IMR-90 (cell line): Measurements from ENCODE around the gene ATP1A2. TPM values are rescaled to one million over a fixed set of nuclear protein-coding genes. Genes with fewer than 3 reads are reported as not detected.

Experiments
- ATAC-seq: fragments of 200-7000 bp; cut with Tn5 transposase; 2 replicates; pipeline ENCODE4 v1.9.1; 2020; ENCODE audit warnings: low read depth, mild to moderate bottlenecking, moderate library complexity
- BruUV-seq: library from RNA; stranded (reverse); fragments of 400-500 nt; replicated peaks from 2 replicates; lab custom pipeline; 2021; lab: Mats Ljungman, UMichigan
- CTCF ChIA-PET: fragments of 300-600 bp; formaldehyde crosslinking; extraction: SDS; loops from one replicate; lab custom pipeline; 2021; ENCODE audit warnings: antibody characterized with exemption; lab: Yijun Ruan, JAX
- POLR2A ChIA-PET: fragments of 300-600 bp; sonication (Branson Sonifier 250); formaldehyde crosslinking; loops from one replicate; lab custom pipeline; 2022; ENCODE audit warnings: antibody characterized with exemption; ENCODE audit not compliant: unreplicated experiment; lab: Charles Lee
- DNase-seq: peaks from one replicate; pipeline ENCODE4 v3.0.0; 2013
- H2AFZ ChIP-seq: replicated peaks from 2 replicates; pipeline ENCODE3; 2013; ENCODE audit warnings: low read length, mild to moderate bottlenecking; ENCODE audit not compliant: poor library complexity
- H2AK5ac ChIP-seq: 2 replicates; pipeline ENCODE4 v1.6.1; 2013; ENCODE audit warnings: low read depth, low read length, inconsistent platforms
- H2AK9ac ChIP-seq: replicated peaks from 2 replicates; pipeline ENCODE3; 2013; ENCODE audit warnings: mild to moderate bottlenecking, low read depth, low read length, moderate library complexity; ENCODE audit not compliant: poor library complexity
- H2BK120ac ChIP-seq: 2 replicates; pipeline ENCODE4 v1.6.1; 2013; ENCODE audit warnings: low read depth, low read length, inconsistent platforms
- H2BK15ac ChIP-seq: 3 replicates; pipeline ENCODE4 v1.6.1; 2013; ENCODE audit warnings: low read depth, low read length, inconsistent platforms
- H2BK20ac ChIP-seq: 2 replicates; pipeline ENCODE4 v1.6.1; 2013; ENCODE audit warnings: low read depth, mild to moderate bottlenecking, inconsistent platforms, low read length, moderate library complexity
- H2BK5ac ChIP-seq: 2 replicates; pipeline ENCODE4 v1.6.1; 2013; ENCODE audit warnings: mild to moderate bottlenecking, low read depth, low read length, inconsistent platforms; ENCODE audit not compliant: poor library complexity, severe bottlenecking
- H3K14ac ChIP-seq: replicated peaks from 2 replicates; pipeline ENCODE4 v1.6.1; 2013; ENCODE audit warnings: low read depth, low read length, inconsistent platforms
- H3K18ac ChIP-seq: 2 replicates; pipeline ENCODE4 v1.6.1; 2013; ENCODE audit warnings: low read depth, low read length, control low read depth
- H3K23ac ChIP-seq: 2 replicates; pipeline ENCODE4 v1.6.1; 2013; ENCODE audit warnings: low read depth, low read length, inconsistent platforms
- H3K27ac ChIP-seq: 2 replicates; pipeline ENCODE4 v1.5.1; 2013; ENCODE audit warnings: mild to moderate bottlenecking, control low read depth, low read length; ENCODE audit not compliant: insufficient read depth
- H3K27me3 ChIP-seq: 2 replicates; pipeline ENCODE4 v1.6.1; 2013; ENCODE audit warnings: low read length; ENCODE audit not compliant: control insufficient read depth, insufficient read depth
- H3K36me3 ChIP-seq: 2 replicates; pipeline ENCODE4 v1.6.1; 2013; ENCODE audit warnings: low read length, mixed read lengths; ENCODE audit not compliant: control insufficient read depth, insufficient read depth
- H3K4ac ChIP-seq: 2 replicates; pipeline ENCODE4 v1.6.1; 2013; ENCODE audit warnings: low read depth, low read length, inconsistent platforms
- H3K4me1 ChIP-seq: 2 replicates; pipeline ENCODE4 v1.6.1; 2013; ENCODE audit warnings: low read length, mixed read lengths; ENCODE audit not compliant: control insufficient read depth, insufficient read depth
- H3K4me2 ChIP-seq: 2 replicates; pipeline ENCODE4 v1.6.1; 2013; ENCODE audit warnings: low read depth, mild to moderate bottlenecking, control low read depth, low read length, moderate library complexity
- H3K4me3 ChIP-seq: 2 replicates; pipeline ENCODE4 v1.5.1; 2013; ENCODE audit warnings: low read depth, mild to moderate bottlenecking, control low read depth, low read length, moderate library complexity; ENCODE audit not compliant: insufficient read depth
- H3K56ac ChIP-seq: 2 replicates; pipeline ENCODE4 v1.6.1; 2013; ENCODE audit warnings: low read length, inconsistent platforms; ENCODE audit not compliant: insufficient read depth; ENCODE audit errors: extremely low read depth
- H3K79me1 ChIP-seq, 2 experiments: 2 replicates each; pipeline ENCODE4 v1.6.1; 2013; ENCODE audit warnings: low read length in 2 of 2, inconsistent platforms in 1 of 2, low read depth in 1 of 2
- H3K9ac ChIP-seq: 2 replicates; pipeline ENCODE4 v1.6.1; 2013; ENCODE audit warnings: low read depth, low read length, control low read depth
- H3K9me1 ChIP-seq: 2 replicates; pipeline ENCODE4 v1.6.1; 2013; ENCODE audit warnings: low read length, inconsistent platforms; ENCODE audit not compliant: insufficient read depth
- H3K9me3 ChIP-seq: 2 replicates; pipeline ENCODE4 v1.6.1; 2013; ENCODE audit warnings: low read length; ENCODE audit not compliant: control insufficient read depth, insufficient read depth
- H4K20me1 ChIP-seq: 2 replicates; pipeline ENCODE4 v1.6.1; 2013; ENCODE audit warnings: low read length, inconsistent platforms; ENCODE audit not compliant: insufficient read depth
- H4K5ac ChIP-seq: 2 replicates; pipeline ENCODE4 v1.6.1; 2013; ENCODE audit warnings: mild to moderate bottlenecking, low read depth, low read length, control low read depth
- H4K8ac ChIP-seq, 2 experiments: 2 replicates each; pipeline ENCODE4 v1.6.1; 2013; ENCODE audit warnings: low read depth in 2 of 2, low read length in 2 of 2, control low read depth in 1 of 2, inconsistent platforms in 1 of 2
- H4K91ac ChIP-seq: 2 replicates; pipeline ENCODE4 v1.6.1; 2013; ENCODE audit warnings: low read depth, low read length, inconsistent platforms; ENCODE audit not compliant: insufficient read depth
- BHLHE40 ChIP-seq: fragments of 150-350 bp; IDR thresholded peaks from 2 replicates; pipeline ENCODE4 v1.6.1; 2016; ENCODE audit warnings: mild to moderate bottlenecking, low read depth, low read length
- CEBPB ChIP-seq: IDR thresholded peaks from 2 replicates; pipeline ENCODE4 v1.6.1; 2012; ENCODE audit warnings: low read depth, low read length, improper control_type of control experiment
- CHD1 ChIP-seq: IDR thresholded peaks from 2 replicates; pipeline ENCODE4 v1.6.1; 2012; ENCODE audit warnings: low read depth, low read length, improper control_type of control experiment
- FOS ChIP-seq: fragments of 150-350 bp; IDR thresholded peaks from 2 replicates; pipeline ENCODE4 v1.6.1; 2016; ENCODE audit warnings: low read depth, low read length
- MAFK ChIP-seq: IDR thresholded peaks from 2 replicates; pipeline ENCODE4 v1.6.1; 2012; ENCODE audit warnings: low read depth, low read length, improper control_type of control experiment
- MAZ ChIP-seq: IDR thresholded peaks from 2 replicates; pipeline ENCODE4 v1.6.1; 2012; ENCODE audit warnings: low read depth, mild to moderate bottlenecking, low read length, improper control_type of control experiment, moderate library complexity, borderline replicate concordance
- MXI1 ChIP-seq: IDR thresholded peaks from 2 replicates; pipeline ENCODE4 v1.6.1; 2012; ENCODE audit warnings: low read depth, mild to moderate bottlenecking, low read length, moderate library complexity, borderline replicate concordance
- NFE2L2 ChIP-seq: fragments of 150-350 bp; IDR thresholded peaks from 2 replicates; pipeline ENCODE4 v1.6.1; 2016; ENCODE audit warnings: low read depth, mild to moderate bottlenecking, low read length
- POLR2A ChIP-seq: IDR thresholded peaks from 2 replicates; pipeline ENCODE4 v1.6.1; 2012; ENCODE audit warnings: mild to moderate bottlenecking, low read depth, low read length
- RAD21 ChIP-seq: IDR thresholded peaks from 2 replicates; pipeline ENCODE4 v1.6.1; 2012; ENCODE audit warnings: low read length, improper control_type of control experiment
- RCOR1 ChIP-seq: IDR thresholded peaks from 2 replicates; pipeline ENCODE4 v1.6.1; 2012; ENCODE audit warnings: mild to moderate bottlenecking, low read length, improper control_type of control experiment; ENCODE audit not compliant: insufficient replicate concordance
- RFX5 ChIP-seq: IDR thresholded peaks from 2 replicates; pipeline ENCODE4 v1.8.0; 2012; ENCODE audit warnings: low read depth, mild to moderate bottlenecking, low read length, moderate library complexity
- SMC3 ChIP-seq: fragments of 150-350 bp; IDR thresholded peaks from 2 replicates; pipeline ENCODE4 v1.6.1; 2016; ENCODE audit warnings: low read depth, mild to moderate bottlenecking, antibody characterized with exemption, low read length, moderate library complexity
- dilution Hi-C: fragments of 300-500 bp; cut with HindIII; formaldehyde crosslinking; loops from one replicate; pipeline ENCODE4 v1.14.3; 2018; ENCODE audit warnings: low sequenced_read_pairs; ENCODE audit not compliant: unreplicated experiment
- in situ Hi-C: fragments of 300-500 bp; cut with MboI; formaldehyde crosslinking; loops from 3 replicates; pipeline ENCODE4 v1.14.3; 2019; ENCODE audit warnings: low sequenced_read_pairs, inconsistent platforms, mixed read lengths
- intact Hi-C: fragments of 100-400 bp; cut with micrococcal nuclease; formaldehyde crosslinking; loops from 2 replicates; pipeline ENCODE4 v1.10.0; 2022
- polyA plus RNA-seq, 3 experiments: library from polyadenylated mRNA; depleted of rRNA; stranded (reverse); fragments of >200 nt; gene quantifications; 2 replicates each; pipeline ENCODE4 v1.2.3, GENCODE V29; 2012; ENCODE audit warnings: low replicate concordance in 1 of 3
- total RNA-seq: library from RNA; depleted of rRNA; stranded (reverse); fragments of >200 nt; gene quantifications from 2 replicates; pipeline ENCODE4 v1.2.3, GENCODE V29; 2012
- TF ChIP-seq, protein P1 (sequence below): fragments of 150-350 bp; IDR thresholded peaks from 2 replicates; pipeline ENCODE4 v1.6.1; 2017; ENCODE audit warnings: mild to moderate bottlenecking, antibody characterized with exemption, low read length, low read depth
- TF ChIP-seq, protein P2 (sequence below): conservative IDR thresholded peaks from 2 replicates; pipeline ENCODE4 v1.5.1; 2012; ENCODE audit warnings: mild to moderate bottlenecking, low read depth, low read length, improper control_type of control experiment
- TF ChIP-seq, protein P3 (sequence below): fragments of 150-350 bp; IDR thresholded peaks from 2 replicates; pipeline ENCODE4 v1.6.1; 2016; ENCODE audit warnings: low read depth, mild to moderate bottlenecking, low read length, moderate library complexity, borderline replicate concordance

Gene ATP1A2
- total and polyA plus RNA-seq, 2 of the 4 experiments (the other 2 are of a cell fraction): under 0.01 to 0.15 TPM

DNA sequence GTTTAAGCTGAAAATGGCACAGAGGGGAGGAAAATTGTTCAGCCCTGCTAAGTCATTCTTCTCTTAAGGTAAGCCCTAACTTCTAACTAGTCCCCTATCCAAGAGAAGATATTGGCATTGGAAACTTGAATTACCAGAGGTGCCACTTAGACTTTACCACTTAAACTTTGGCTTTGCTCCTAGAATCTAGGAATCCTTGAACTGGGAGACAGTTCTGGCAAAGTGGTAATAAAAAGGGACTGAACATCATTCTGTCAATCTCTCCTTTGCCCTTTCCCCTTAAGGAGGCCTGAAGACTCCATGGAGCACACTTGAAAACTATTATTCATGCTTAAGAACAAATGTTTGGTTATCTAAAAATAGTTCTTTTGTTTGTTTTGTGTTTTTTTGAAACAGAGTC, 44.3 kb downstream of the ATP1A2 start:
- Histone ChIP-seq H3K36me3 (no peaks in the 10 kb centered on the region), H2AFZ (no peak overlapping the region), H2BK5ac (no peak overlapping the region), H3K9me1 (no peaks in the 10 kb centered on the region), H3K4me2 (no peak overlapping the region), H4K20me1 (no peaks in the 10 kb centered on the region), H4K8ac (no peak overlapping the region), H4K91ac (no peak overlapping the region), H2AK5ac (no peak overlapping the region), H2BK15ac (no peak overlapping the region), H3K4me1 (no peaks in the 10 kb centered on the region), H2AK9ac (no peak overlapping the region), H2BK20ac (no peak overlapping the region), H3K56ac (no peak overlapping the region), H3K4me3 (no peak overlapping the region), H3K14ac (no peak overlapping the region), H3K9ac (no peak overlapping the region), H3K27me3 (peaks cover 41% of the 10 kb centered on the region), H3K9me3 (no peaks in the 10 kb centered on the region), H3K4ac (no peak overlapping the region), H3K79me1 (no peaks in the 10 kb centered on the region), H4K5ac (no peak overlapping the region), H3K18ac (no peak overlapping the region), H3K27ac (no peak overlapping the region), H2BK120ac (no peak overlapping the region), H3K23ac (no peak overlapping the region)
- ChIA-PET POLR2A (no interaction called here), CTCF (interaction anchor here (1.2 kb wide), 1 partner anchor 58 kb away, joined by 3 read pairs; no protein-coding TSS in a partner anchor)
- TF ChIP-seq RCOR1 (no peak), MAZ (no peak), CEBPB (no peak), MAFK (no peak), FOS (no peak), CHD1 (no peak), RAD21 (no peak), RFX5 (no peak), NFE2L2 (no peak), SMC3 (no peak), POLR2A (no peak), MXI1 (no peak), BHLHE40 (no peak)
- TF ChIP-seq, protein P1, sequence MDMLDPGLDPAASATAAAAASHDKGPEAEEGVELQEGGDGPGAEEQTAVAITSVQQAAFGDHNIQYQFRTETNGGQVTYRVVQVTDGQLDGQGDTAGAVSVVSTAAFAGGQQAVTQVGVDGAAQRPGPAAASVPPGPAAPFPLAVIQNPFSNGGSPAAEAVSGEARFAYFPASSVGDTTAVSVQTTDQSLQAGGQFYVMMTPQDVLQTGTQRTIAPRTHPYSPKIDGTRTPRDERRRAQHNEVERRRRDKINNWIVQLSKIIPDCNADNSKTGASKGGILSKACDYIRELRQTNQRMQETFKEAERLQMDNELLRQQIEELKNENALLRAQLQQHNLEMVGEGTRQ: no peak
- TF ChIP-seq, protein P2, sequence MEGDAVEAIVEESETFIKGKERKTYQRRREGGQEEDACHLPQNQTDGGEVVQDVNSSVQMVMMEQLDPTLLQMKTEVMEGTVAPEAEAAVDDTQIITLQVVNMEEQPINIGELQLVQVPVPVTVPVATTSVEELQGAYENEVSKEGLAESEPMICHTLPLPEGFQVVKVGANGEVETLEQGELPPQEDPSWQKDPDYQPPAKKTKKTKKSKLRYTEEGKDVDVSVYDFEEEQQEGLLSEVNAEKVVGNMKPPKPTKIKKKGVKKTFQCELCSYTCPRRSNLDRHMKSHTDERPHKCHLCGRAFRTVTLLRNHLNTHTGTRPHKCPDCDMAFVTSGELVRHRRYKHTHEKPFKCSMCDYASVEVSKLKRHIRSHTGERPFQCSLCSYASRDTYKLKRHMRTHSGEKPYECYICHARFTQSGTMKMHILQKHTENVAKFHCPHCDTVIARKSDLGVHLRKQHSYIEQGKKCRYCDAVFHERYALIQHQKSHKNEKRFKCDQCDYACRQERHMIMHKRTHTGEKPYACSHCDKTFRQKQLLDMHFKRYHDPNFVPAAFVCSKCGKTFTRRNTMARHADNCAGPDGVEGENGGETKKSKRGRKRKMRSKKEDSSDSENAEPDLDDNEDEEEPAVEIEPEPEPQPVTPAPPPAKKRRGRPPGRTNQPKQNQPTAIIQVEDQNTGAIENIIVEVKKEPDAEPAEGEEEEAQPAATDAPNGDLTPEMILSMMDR: no peak
- TF ChIP-seq, protein P3, sequence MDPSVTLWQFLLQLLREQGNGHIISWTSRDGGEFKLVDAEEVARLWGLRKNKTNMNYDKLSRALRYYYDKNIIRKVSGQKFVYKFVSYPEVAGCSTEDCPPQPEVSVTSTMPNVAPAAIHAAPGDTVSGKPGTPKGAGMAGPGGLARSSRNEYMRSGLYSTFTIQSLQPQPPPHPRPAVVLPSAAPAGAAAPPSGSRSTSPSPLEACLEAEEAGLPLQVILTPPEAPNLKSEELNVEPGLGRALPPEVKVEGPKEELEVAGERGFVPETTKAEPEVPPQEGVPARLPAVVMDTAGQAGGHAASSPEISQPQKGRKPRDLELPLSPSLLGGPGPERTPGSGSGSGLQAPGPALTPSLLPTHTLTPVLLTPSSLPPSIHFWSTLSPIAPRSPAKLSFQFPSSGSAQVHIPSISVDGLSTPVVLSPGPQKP: no peak
- dilution Hi-C loops: no loop called here
- ATAC-seq (no peak), DNase-seq (no peak)
- in situ Hi-C loops: no loop called here
- BruUV-seq: no TSS peak
- intact Hi-C loops: no loop called here
